PC-9 (cell line): ENCODE results near the gene PDK2. TPM values are rescaled to one million over a fixed set of nuclear protein-coding genes. Genes with fewer than 3 reads are reported as not detected.
A peak's percentile ranks its signal among the peaks of the same experiment; 100 is the strongest.

ENCODE experiments used
- BruUV-seq: library from RNA; stranded (reverse); fragments of 400-500 nt; replicated peaks from 2 replicates; lab custom pipeline; 2021; lab: Mats Ljungman, UMichigan
- CTCF ChIA-PET: fragments of 300-600 bp; sonication (Branson Sonifier 250); formaldehyde crosslinking; loops from one replicate; lab custom pipeline; 2022; ENCODE audit warnings: antibody characterized with exemption; lab: Charles Lee
- POLR2A ChIA-PET: fragments of 300-600 bp; sonication (Branson Sonifier 250); formaldehyde crosslinking; loops from one replicate; lab custom pipeline; 2022; ENCODE audit warnings: antibody characterized with exemption; ENCODE audit not compliant: unreplicated experiment; lab: Charles Lee
- DNase-seq, 2 experiments: peaks; one replicate each; pipeline versions ENCODE4 v3.0.0 to v3.0.0-alpha.2; 2015 to 2022; ENCODE audit warnings: mixed read lengths in 1 of 2
- H2AFZ ChIP-seq: fragments of 200-600 bp; sonication (generic); 2 replicates; pipeline ENCODE4 v1.8.1; 2017; ENCODE audit warnings: antibody characterized with exemption
- H3F3A ChIP-seq: fragments of 200-600 bp; sonication (generic); 2 replicates; pipeline ENCODE4 v1.8.1; 2017; ENCODE audit warnings: antibody characterized with exemption, mild to moderate bottlenecking, low read depth; ENCODE audit not compliant: insufficient read depth
- H3K27ac ChIP-seq: fragments of 200-600 bp; sonication (generic); 2 replicates; pipeline ENCODE4 v1.6.1; 2016; ENCODE audit warnings: mixed run types
- H3K27me3 ChIP-seq: fragments of 200-600 bp; sonication (generic); 2 replicates; pipeline ENCODE4 v1.6.1; 2016; ENCODE audit warnings: low read depth, mixed run types; ENCODE audit not compliant: insufficient read depth
- H3K36me3 ChIP-seq: fragments of 200-600 bp; sonication (generic); 2 replicates; pipeline ENCODE4 v1.6.1; 2016; ENCODE audit warnings: low read depth, mixed run types
- H3K4me1 ChIP-seq: fragments of 200-600 bp; sonication (generic); replicated peaks from 2 replicates; pipeline ENCODE4 v1.6.1; 2016; ENCODE audit warnings: mixed run types; ENCODE audit not compliant: insufficient read depth
- H3K4me2 ChIP-seq: fragments of 200-600 bp; sonication (generic); 2 replicates; pipeline ENCODE4 v1.6.1; 2017; ENCODE audit warnings: mixed run types
- H3K4me3 ChIP-seq: fragments of 200-600 bp; sonication (generic); 2 replicates; pipeline ENCODE4 v1.6.1; 2016; ENCODE audit warnings: mixed run types
- H3K79me2 ChIP-seq: fragments of 200-600 bp; sonication (generic); 2 replicates; pipeline ENCODE4 v1.6.1; 2017; ENCODE audit warnings: low read depth, mixed run types
- H3K9me2 ChIP-seq: fragments of 200-600 bp; sonication (generic); 2 replicates; pipeline ENCODE4 v1.8.1; 2017; ENCODE audit warnings: mild to moderate bottlenecking; ENCODE audit not compliant: insufficient read depth
- H3K9me3 ChIP-seq: fragments of 200-600 bp; sonication (generic); 2 replicates; pipeline ENCODE4 v1.8.1; 2016; ENCODE audit warnings: low read depth; ENCODE audit not compliant: insufficient read depth
- H4K20me1 ChIP-seq: fragments of 200-600 bp; sonication (generic); 2 replicates; pipeline ENCODE4 v1.8.1; 2017; ENCODE audit not compliant: insufficient read depth
- EZH2 ChIP-seq: fragments of 200-600 bp; sonication (generic); IDR thresholded peaks from 2 replicates; pipeline ENCODE4 v1.8.0; 2017; ENCODE audit warnings: antibody characterized with exemption, low read depth
- intact Hi-C: fragments of 100-400 bp; cut with micrococcal nuclease; formaldehyde crosslinking; loops from one replicate; pipeline ENCODE4 v1.10.0; 2022; ENCODE audit not compliant: unreplicated experiment
- total RNA-seq: library from RNA; stranded (reverse); gene quantifications from 2 replicates; pipeline ENCODE4 v1.2.3, GENCODE V29; 2021
- TF ChIP-seq, protein P1 (sequence below): fragments of 200-600 bp; sonication (generic); conservative IDR thresholded peaks from 2 replicates; pipeline ENCODE4 v1.6.1; 2017; ENCODE audit warnings: mixed run types, antibody characterized with exemption, mild to moderate bottlenecking, moderate library complexity

PDK2 gene
- total RNA-seq, 1 experiment from 2014 or later: 58.7 TPM

DNA sequence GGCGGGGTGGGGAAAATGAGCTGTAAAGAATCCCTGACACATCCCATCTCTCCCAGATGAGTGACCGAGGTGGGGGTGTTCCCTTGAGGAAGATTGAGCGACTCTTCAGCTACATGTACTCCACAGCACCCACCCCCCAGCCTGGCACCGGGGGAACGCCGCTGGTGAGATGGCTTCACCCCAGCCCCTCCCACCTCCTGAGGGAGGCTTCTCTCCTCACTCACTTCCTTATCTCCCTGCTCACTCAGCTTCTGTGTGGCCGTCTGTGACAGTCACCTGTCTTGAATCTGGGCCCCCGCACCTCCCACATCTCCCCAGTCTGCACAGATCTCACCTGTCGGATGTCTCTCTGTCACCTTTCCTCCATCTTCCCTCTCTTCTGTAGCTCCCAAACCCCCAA lies 13.4 kb downstream of the PDK2 start:
- Histone ChIP-seq H3K79me2 (no peaks in the 10 kb centered on the region), H3K4me1 (peaks cover 20% of the 10 kb centered on the region), H3K9me2 (no peaks in the 10 kb centered on the region), H3F3A (peaks cover 5% of the 10 kb centered on the region; the same call in 1 of the 2 replicates), H3K9me3 (no peaks in the 10 kb centered on the region), H3K4me3 (no peak overlapping the region), H3K4me2 (0 out of 2 replicates have a peak overlapping the region, but pooled peaks have one; percentile 11), H3K36me3 (no peaks in the 10 kb centered on the region), H3K27me3 (no peaks in the 10 kb centered on the region), H2AFZ (no peak overlapping the region), H4K20me1 (no peaks in the 10 kb centered on the region), H3K27ac (no peak overlapping the region)
- POLR2A ChIA-PET: no interaction called here
- intact Hi-C loops: no loop called here
- TF ChIP-seq, protein P1, sequence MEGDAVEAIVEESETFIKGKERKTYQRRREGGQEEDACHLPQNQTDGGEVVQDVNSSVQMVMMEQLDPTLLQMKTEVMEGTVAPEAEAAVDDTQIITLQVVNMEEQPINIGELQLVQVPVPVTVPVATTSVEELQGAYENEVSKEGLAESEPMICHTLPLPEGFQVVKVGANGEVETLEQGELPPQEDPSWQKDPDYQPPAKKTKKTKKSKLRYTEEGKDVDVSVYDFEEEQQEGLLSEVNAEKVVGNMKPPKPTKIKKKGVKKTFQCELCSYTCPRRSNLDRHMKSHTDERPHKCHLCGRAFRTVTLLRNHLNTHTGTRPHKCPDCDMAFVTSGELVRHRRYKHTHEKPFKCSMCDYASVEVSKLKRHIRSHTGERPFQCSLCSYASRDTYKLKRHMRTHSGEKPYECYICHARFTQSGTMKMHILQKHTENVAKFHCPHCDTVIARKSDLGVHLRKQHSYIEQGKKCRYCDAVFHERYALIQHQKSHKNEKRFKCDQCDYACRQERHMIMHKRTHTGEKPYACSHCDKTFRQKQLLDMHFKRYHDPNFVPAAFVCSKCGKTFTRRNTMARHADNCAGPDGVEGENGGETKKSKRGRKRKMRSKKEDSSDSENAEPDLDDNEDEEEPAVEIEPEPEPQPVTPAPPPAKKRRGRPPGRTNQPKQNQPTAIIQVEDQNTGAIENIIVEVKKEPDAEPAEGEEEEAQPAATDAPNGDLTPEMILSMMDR: no peak
- no peak for TF ChIP-seq EZH2
- CTCF ChIA-PET: interaction anchor here (1.8 kb wide), 1 partner anchor 14 kb away, joined by 9 read pairs; no protein-coding TSS in a partner anchor
- BruUV-seq: no TSS peak
- DNase-seq: no peak

DNA sequence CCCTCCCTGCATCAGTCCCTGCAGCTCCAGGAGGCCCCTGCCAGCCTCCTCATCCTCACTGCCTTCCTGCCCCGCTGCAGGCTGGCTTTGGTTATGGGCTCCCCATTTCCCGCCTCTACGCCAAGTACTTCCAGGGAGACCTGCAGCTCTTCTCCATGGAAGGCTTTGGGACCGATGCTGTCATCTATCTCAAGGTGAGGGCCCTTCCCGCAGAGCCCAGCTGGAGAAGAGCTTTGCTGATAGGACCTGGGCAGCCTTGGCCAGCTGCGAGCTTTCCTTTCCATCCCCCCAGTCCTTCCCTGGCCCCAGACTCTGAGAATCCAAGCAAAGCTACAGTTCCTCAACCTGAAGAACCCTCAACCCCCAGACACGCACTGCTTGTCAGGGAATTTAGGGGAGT lies 14.1 kb downstream of the PDK2 start:
- CTCF ChIA-PET: no interaction called here
- intact Hi-C loops: no loop called here
- BruUV-seq: no TSS peak

DNA sequence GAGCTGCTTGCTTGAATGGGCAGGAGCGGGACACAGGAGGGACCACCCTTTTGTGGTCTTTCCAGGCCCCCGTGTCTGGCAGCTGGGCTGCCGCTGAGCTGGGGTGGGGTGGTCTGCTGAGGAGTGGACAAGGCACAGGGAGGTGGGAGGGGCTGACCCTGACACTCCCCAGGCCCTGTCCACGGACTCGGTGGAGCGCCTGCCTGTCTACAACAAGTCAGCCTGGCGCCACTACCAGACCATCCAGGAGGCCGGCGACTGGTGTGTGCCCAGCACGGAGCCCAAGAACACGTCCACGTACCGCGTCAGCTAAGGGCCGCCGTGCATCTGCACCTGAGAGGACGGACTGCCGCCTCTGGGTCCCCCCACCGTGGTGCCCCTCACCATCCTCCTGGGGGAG lies 14.6 kb downstream of the PDK2 start:
- Histone ChIP-seq H3K27ac (no peak overlapping the region), H3K9me3 (no peaks in the 10 kb centered on the region), H3K36me3 (no peaks in the 10 kb centered on the region), H3F3A (peaks cover 5% of the 10 kb centered on the region; the same call in 1 of the 2 replicates), H3K4me3 (no peak overlapping the region), H3K9me2 (no peaks in the 10 kb centered on the region), H3K4me1 (peaks cover 20% of the 10 kb centered on the region), H2AFZ (no peak overlapping the region), H3K79me2 (no peaks in the 10 kb centered on the region), H4K20me1 (no peaks in the 10 kb centered on the region), H3K27me3 (no peaks in the 10 kb centered on the region), H3K4me2 (no peak overlapping the region)
- DNase-seq: no peak
- TF ChIP-seq, protein P1: no peak
- TF ChIP-seq EZH2: no peak
- CTCF ChIA-PET: no interaction called here
- no TSS peak for BruUV-seq
- POLR2A ChIA-PET: no interaction called here
- intact Hi-C loops: no loop called here

More for the DNA sequence above, 14.1 kb downstream of the PDK2 start:
- POLR2A ChIA-PET: no interaction called here
- Histone ChIP-seq H3K36me3 (no peaks in the 10 kb centered on the region), H2AFZ (no peak overlapping the region), H3K9me3 (no peaks in the 10 kb centered on the region), H3K27me3 (no peaks in the 10 kb centered on the region), H3K27ac (no peak overlapping the region), H3F3A (peaks cover 5% of the 10 kb centered on the region; the same call in 1 of the 2 replicates), H3K4me3 (no peak overlapping the region), H4K20me1 (no peaks in the 10 kb centered on the region), H3K4me1 (peaks cover 20% of the 10 kb centered on the region), H3K79me2 (no peaks in the 10 kb centered on the region), H3K9me2 (no peaks in the 10 kb centered on the region), H3K4me2 (no peak overlapping the region)
- DNase-seq: no peak
- TF ChIP-seq, protein P1: no peak
- no peak for TF ChIP-seq EZH2
